ENCODE measurements around the gene RAB30. TPM values are rescaled to one million over a fixed set of nuclear protein-coding genes. Genes with fewer than 3 reads are reported as not detected.
A peak's percentile ranks its signal among the peaks of the same experiment; 100 is the strongest.
"Not testable (repeated sequence)": the region's sequence is repeated elsewhere in the genome, so short reads cannot be mapped to it uniquely, and the experiment has no call there.

RAB30 gene
- total RNA-seq, 4 donors from 2014 or later = 3.4 to 54.8 (median 11.5) TPM

DNA sequence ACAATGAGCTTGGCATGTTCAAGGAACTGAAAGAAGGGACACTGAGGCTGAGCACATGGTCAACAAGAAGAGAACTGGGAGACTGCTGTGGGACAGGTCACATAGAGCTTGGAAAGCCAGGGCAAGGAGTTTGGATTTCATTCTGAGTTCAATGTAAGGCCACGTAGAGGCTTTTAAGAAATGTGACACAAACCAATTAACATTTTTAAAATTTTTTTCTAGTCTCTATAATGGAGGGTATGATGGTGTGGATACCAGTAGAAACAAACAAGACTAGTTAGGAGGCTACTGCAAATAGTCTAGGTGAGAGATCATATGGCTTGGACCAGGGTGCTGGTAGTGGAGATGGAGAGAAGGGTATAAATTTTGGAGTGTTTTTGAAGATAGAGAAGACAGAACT lies 56.7 kb downstream of the RAB30 start:
- no peaks in the 10 kb centered on the region for H3K36me3 ChIP-seq
- no peaks in the 10 kb centered on the region for H3K9me3 ChIP-seq
- TF ChIP-seq, protein P1, sequence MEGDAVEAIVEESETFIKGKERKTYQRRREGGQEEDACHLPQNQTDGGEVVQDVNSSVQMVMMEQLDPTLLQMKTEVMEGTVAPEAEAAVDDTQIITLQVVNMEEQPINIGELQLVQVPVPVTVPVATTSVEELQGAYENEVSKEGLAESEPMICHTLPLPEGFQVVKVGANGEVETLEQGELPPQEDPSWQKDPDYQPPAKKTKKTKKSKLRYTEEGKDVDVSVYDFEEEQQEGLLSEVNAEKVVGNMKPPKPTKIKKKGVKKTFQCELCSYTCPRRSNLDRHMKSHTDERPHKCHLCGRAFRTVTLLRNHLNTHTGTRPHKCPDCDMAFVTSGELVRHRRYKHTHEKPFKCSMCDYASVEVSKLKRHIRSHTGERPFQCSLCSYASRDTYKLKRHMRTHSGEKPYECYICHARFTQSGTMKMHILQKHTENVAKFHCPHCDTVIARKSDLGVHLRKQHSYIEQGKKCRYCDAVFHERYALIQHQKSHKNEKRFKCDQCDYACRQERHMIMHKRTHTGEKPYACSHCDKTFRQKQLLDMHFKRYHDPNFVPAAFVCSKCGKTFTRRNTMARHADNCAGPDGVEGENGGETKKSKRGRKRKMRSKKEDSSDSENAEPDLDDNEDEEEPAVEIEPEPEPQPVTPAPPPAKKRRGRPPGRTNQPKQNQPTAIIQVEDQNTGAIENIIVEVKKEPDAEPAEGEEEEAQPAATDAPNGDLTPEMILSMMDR (IDR thresholded peaks at IDR 0.05) = no peak
- no peak for TF ChIP-seq POLR2A (IDR thresholded peaks at IDR 0.05)

DNA sequence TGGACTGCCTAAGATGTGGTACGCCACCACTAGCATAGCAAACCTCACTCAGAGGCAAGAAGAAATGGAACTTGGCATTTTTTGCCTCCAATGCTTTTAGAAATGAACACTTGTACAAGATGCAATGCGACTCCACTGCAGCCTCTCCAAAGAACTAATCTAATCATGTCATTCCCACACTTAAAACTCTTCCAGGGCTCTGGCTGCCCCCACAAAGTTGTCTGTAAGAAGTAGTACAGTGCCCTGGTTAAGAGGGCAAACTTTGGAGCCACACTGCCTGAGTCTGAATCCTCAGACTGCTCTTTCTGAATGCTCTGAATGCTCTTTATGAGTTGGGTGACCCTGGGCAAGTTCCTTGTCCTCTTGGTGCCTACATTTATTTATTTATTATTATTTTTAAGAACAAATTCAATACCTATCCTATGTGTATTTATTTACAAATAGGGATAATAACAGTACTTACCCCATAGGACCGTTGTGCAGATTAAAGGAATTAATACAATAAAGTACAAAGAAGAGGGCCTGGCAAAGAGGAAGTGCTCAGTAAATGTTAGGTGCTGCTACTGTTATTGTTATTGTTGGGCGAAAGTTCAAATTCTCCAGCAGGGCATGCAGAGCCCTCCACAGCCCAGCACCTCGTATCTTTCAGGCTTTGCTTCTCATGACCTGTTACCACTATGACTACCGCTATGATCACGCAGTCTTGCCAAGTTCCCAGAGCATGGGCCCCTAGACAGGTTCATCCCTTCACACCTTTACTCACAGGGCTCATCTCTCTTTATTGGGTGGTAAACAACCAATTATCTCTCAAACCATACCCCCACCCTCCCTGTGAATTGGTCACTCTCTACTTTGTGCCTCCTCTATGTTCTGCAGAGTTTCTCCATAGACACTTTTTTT lies 59.3 kb downstream of the RAB30 start:
- TF ChIP-seq POLR2A (IDR thresholded peaks at IDR 0.05) = no peak
- TF ChIP-seq, protein P1 (IDR thresholded peaks at IDR 0.05) = no peak
- H3K9me3 ChIP-seq = no peaks in the 10 kb centered on the region
- DNase-seq = no peak
- H3K4me1 ChIP-seq = peaks cover 0 to 12% (median 7%) of the 10 kb centered on the region in 4 donors
- no peaks in the 10 kb centered on the region for H3K27me3 ChIP-seq
- H3K36me3 ChIP-seq = no peaks in the 10 kb centered on the region
- no peak overlapping the region for H3K27ac ChIP-seq
- no peak overlapping the region for H3K4me3 ChIP-seq

More for the DNA sequence above, 56.7 kb downstream of the RAB30 start:
- Histone ChIP-seq H3K4me1 (no peaks in the 10 kb centered on the region), H3K4me3 (no peak overlapping the region), H3K27ac (no peak overlapping the region), H3K27me3 (no peaks in the 10 kb centered on the region)
- no peak for DNase-seq

DNA sequence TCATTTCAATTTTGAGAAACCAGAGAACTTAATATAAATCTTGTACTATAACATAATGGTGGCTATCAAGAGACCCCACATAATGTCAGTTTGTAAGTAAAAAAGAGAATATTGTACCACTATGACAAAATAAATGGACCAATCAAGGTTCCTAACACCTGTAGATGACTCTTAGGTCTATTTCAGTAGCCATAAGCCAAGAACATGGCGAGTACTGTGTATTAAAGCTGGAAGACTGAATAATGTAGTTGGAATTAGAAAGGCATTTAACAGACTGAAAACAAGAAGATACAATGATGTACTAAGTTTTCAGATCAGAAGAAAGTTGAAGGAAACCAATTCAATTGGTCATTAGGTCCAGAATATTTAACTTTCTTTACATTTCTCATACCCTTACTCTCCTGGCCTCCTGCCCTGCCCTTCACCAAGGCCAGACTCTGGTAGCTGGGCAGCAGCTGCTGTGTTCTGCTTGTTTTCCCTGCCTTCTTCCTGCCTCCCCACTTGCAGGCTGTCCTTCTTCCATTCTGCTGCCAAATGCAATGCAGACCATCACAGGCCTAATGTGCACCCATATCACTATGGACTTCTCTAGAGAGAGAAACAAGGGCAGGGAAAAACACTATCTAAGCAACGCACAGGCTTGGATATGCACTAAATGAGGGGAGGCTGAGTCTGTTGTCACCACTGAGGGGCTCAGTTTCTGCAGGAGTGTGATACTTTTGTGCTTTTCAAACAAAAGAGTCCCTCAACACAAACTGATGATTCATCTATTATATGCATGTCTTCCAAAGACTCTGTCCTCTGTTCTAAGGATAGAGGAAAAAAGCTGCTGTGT lies 60.1 kb downstream of the RAB30 start:
- H3K27ac ChIP-seq = no peak overlapping the region
- TF ChIP-seq POLR2A (IDR thresholded peaks at IDR 0.05) = no peak
- TF ChIP-seq, protein P1 (IDR thresholded peaks at IDR 0.05) = no peak
- no peak for DNase-seq

DNA sequence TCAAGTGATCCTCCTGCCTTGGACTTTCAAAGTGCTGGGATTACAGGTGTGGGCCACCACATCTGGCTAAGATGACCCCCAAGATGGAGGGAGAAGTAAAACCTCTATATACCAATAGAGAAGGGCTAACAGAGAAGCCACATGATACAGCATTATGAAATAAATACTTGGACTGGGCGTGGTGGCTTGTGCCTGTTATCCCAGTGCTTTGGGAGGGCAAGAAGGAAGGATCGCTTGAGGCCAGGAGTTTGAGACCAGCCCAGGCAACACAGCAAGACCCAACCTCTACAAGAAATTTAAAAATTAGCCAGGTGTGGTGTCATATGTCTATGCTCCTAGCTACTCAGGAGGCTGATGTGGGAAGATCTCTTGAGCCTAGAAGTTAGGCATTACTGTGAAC lies 61.7 kb downstream of the RAB30 start:
- TF ChIP-seq, protein P1 (IDR thresholded peaks at IDR 0.05) = no peak
- no peak for TF ChIP-seq POLR2A (IDR thresholded peaks at IDR 0.05)
- Histone ChIP-seq H3K36me3 (no peaks in the 10 kb centered on the region), H3K27me3 (no peaks in the 10 kb centered on the region), H3K4me3 (no peak overlapping the region), H3K4me1 (peaks cover 0 to 14% (median 9%) of the 10 kb centered on the region in 4 donors), H3K9me3 (no peaks in the 10 kb centered on the region), H3K27ac (no peak overlapping the region)
- DNase-seq = no peak

More for the DNA sequence above, 60.1 kb downstream of the RAB30 start:
- H3K36me3 ChIP-seq = no peaks in the 10 kb centered on the region
- no peak overlapping the region for H3K4me3 ChIP-seq
- H3K4me1 ChIP-seq = peaks cover 0 to 14% (median 9%) of the 10 kb centered on the region in 4 donors
- no peaks in the 10 kb centered on the region for H3K27me3 ChIP-seq
- no peaks in the 10 kb centered on the region for H3K9me3 ChIP-seq

DNA sequence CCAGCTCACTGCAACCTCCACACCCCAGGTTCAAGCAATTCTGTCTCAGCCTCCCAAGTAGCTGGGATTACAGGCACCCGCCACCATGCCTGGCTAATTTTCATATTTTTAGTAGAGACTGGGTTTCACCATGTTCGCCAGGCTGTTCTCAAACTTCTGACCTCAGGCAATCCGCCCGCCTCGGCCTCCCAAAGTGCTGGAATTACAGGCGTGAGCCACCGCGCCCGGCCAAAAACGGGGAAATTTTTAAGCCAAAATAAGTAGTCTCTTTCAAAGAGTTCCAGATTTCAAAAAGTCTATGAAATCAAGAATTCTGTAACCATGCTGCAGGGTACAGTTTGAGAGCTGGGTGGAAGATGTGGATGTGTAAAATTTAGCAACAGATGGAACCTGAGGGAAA lies 62.6 kb downstream of the RAB30 start:
- not testable (repeated sequence) for DNase-seq, H3K27me3 ChIP-seq, H3K36me3 ChIP-seq, H3K27ac ChIP-seq, H3K4me3 ChIP-seq, H3K9me3 ChIP-seq
- peaks cover 0 to 14% (median 9%) of the 10 kb centered on the region in 4 donors for H3K4me1 ChIP-seq

DNA sequence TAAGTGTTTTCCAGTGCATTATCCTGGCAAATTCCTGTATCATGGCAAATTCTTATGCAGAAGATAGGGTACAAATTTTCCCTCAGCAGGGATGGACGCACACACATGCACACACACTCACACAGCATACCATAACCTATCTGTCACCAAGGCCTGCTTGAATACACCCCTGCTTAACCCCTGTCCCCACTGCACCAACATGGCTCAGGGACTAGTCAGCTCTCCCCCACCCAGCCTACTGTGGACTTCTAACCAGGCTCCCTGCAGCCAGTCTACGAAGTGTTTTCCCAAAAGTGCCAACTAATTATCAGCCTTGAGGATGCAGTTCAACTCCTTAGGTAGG lies 63.1 kb downstream of the RAB30 start:
- H3K4me3 ChIP-seq = no peak overlapping the region
- no peak for DNase-seq
- peaks cover 0 to 14% (median 9%) of the 10 kb centered on the region in 4 donors for H3K4me1 ChIP-seq
- no peaks in the 10 kb centered on the region for H3K27me3 ChIP-seq
- TF ChIP-seq POLR2A (IDR thresholded peaks at IDR 0.05) = no peak
- TF ChIP-seq, protein P1 (IDR thresholded peaks at IDR 0.05) = no peak
- no peaks in the 10 kb centered on the region for H3K36me3 ChIP-seq
- peak overlapping the region in 3 of 4 donors; percentile 0 to 70 (median 64) for H3K27ac ChIP-seq
- H3K9me3 ChIP-seq = no peaks in the 10 kb centered on the region
